ENCODE measurements around the gene DOCK9.
A peak's percentile ranks its signal among the peaks of the same experiment; 100 is the strongest.

DOCK9 gene

GRCh38 chr13:98839856-98840769 is 137.8 kb downstream of the DOCK9 start:
- DNase-seq (ENCODE audit: low read depth in 2 of 2) = peak; percentile 68 to 69
- peak; percentile 89 for TF ChIP-seq CTCF (IDR thresholded peaks at IDR 0.05; ENCODE audit: low read depth, low read length)
- no peak overlapping the region for H3K4me3 ChIP-seq (replicated peaks in 1 of 2; ENCODE audit: low read depth in 2 of 2, low read length in 2 of 2)

DNA sequence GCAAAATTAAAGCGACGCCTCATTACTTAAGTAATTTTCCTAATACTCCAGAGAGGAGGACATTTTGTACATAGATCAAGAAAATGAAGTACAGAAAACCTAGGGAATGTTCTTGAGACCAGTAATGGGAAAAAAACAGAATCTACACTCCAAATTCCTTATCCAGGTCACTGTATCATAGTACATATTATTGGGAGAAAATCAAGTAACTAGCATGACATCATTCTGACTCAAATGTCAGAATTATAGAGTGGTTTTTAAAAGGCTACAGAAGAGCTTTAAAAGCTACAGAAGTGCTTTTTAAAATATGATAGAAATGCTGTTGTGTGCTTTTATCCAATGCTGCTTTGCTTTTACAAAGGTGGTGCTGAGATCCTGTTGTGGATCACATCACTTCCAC is 139.1 kb downstream of the DOCK9 start:
- TF ChIP-seq CTCF (IDR thresholded peaks at IDR 0.05; ENCODE audit: low read depth, low read length) = no peak
- no peak overlapping the region for H3K4me3 ChIP-seq (replicated peaks in 1 of 2; ENCODE audit: low read depth in 2 of 2, low read length in 2 of 2)
- no peak for DNase-seq (ENCODE audit: low read depth in 2 of 2)

DNA sequence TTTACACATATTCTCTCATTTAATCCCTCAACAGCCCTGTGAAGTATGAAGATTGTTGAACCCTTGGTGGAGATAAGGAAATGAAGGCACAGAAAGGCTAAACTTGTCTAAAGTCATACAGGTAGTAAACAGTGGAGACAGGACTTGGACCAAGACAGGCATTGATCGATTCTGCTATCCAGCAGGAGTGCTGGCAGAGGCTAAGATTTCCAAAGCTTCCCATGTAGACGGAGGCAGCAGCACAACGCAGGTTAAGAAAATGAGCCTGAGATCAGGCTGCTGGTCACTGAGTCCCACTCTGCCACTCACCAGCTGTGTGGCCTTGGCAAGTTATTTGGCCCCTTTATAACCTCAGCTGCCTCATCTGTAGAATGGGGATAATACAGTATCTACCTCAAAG is 140.0 kb downstream of the DOCK9 start:
- TF ChIP-seq CTCF (IDR thresholded peaks at IDR 0.05; ENCODE audit: low read depth, low read length) = no peak
- DNase-seq (ENCODE audit: low read depth in 2 of 2) = no peak
- no peak overlapping the region for H3K4me3 ChIP-seq (replicated peaks in 1 of 2; ENCODE audit: low read depth in 2 of 2, low read length in 2 of 2)

DNA sequence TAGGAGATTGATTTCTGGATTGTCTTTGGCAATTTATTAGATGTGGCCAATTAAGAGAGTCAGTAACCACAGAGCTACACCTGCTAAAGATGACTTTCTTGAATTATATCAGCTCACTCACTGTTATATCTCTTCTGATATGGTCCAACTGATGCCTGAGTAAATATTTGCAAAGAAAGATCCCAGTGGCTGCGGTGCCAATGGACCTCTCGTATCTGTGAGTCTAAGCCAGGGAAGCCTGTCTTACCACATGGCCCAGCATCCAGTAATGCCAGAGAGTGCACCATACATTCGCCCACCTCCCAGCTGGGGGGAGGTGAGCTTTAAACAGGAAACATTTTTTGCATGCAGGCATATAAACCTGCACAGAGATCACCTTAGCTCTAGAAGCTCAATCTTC is 142.7 kb downstream of the DOCK9 start:
- no peak for DNase-seq (ENCODE audit: low read depth in 2 of 2)
- no peak for TF ChIP-seq CTCF (IDR thresholded peaks at IDR 0.05; ENCODE audit: low read depth, low read length)
- H3K4me3 ChIP-seq (replicated peaks in 1 of 2; ENCODE audit: low read depth in 2 of 2, low read length in 2 of 2) = no peak overlapping the region

DNA sequence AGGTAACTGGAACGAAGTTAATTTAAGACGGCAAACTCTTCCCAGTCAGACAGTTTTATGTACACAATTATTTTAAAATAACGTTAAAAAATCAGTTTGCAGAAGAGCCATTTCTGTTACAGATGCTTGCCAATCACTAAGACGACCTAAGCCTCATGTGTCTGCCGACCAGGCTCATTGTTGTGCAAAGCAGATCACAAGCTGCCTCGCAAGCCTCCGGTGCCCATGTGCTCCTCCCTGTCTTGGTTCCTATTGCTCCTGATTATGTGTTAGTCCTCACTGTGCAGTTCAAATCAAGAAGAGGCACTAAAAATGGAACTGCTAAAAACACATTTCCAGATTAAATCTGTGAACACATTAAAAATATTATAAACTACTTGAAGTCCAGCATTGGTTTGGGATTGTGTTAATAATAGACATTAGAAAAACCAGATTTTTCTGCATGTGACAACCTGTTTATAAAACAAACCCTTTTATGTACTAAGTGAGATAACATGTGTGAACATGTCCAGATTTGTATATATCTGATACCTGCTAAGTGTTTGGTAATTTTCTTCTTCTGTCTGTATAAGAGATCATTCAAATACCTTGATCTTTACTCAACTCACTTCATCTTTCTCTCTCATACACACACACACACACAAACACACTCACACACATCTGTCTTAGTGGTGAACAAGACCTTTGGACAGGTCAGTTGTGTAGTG is 143.5 kb downstream of the DOCK9 start:
- no peak for TF ChIP-seq CTCF (IDR thresholded peaks at IDR 0.05; ENCODE audit: low read depth, low read length)
- DNase-seq (ENCODE audit: low read depth in 2 of 2) = no peak
- H3K4me3 ChIP-seq (replicated peaks in 1 of 2; ENCODE audit: low read depth in 2 of 2, low read length in 2 of 2) = no peak overlapping the region

DNA sequence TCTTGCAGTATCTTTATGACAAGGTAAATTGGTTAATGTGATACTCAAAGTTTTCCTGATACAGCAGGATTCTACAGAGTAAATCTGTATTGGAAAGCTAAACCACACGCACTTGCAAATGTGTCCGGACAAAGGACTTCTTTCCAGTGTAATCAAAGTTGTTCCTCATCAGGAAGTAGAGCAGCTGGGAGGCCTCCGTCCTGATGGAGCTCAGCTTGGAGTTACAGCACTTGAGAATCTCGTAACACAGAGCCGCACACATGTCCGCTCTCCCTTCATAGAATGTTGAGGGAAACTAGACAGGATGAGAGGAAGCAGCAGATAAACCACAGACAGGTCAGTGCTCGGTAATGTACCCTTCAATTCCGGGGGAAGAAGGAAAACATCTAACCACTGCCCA is 146.6 kb downstream of the DOCK9 start:
- no peak overlapping the region for H3K4me3 ChIP-seq (replicated peaks in 1 of 2; ENCODE audit: low read depth in 2 of 2, low read length in 2 of 2)
- TF ChIP-seq CTCF (IDR thresholded peaks at IDR 0.05; ENCODE audit: low read depth, low read length) = no peak
- DNase-seq (ENCODE audit: low read depth in 2 of 2) = no peak
